Spleen (tissue), 7 donors: ENCODE results near the gene C8A.

Experiments used
- CTCF ChIP-seq, 11 experiments: fragments of 200-600 bp in 7 of 11; fragments of 450-650 bp in 4 of 11; sonication (generic) in 4 of 11; IDR thresholded peaks in 8 of 11; conservative IDR thresholded peaks in 3 of 11; 1 replicate in 7 of 11; 2 replicates in 4 of 11; pipeline versions ENCODE4 v1.4.0 to v1.8.0; 2016 to 2021; ENCODE audit warnings: antibody characterized with exemption in 11 of 11, inconsistent platforms in 4 of 11, mild to moderate bottlenecking in 1 of 11
- POLR2A ChIP-seq, 3 donors: fragments of 450-650 bp; IDR thresholded peaks; one replicate each; pipeline ENCODE4 v1.5.1; 2017; ENCODE audit warnings: antibody characterized with exemption in 3 of 3, mild to moderate bottlenecking in 1 of 3
- POLR2AphosphoS5 ChIP-seq, 3 donors: sonication (generic); formaldehyde crosslinking; IDR thresholded peaks; one replicate each; pipeline ENCODE4 v1.5.1; 2017; ENCODE audit warnings: antibody characterized with exemption in 3 of 3
- donor health status: DM: no; HTN: no; CAD: no; lungs with moderate emphysema.
- donor health status: DM: no; HTN: no; CAD: no.
- donor health status: DM: no; HTN: no; CAD: no.

- TF ChIP-seq CTCF (IDR thresholded peaks at IDR 0.05 in 8 of 11, conservative IDR thresholded peaks at IDR 0.05 in 3 of 11) (no peak), POLR2A (IDR thresholded peaks at IDR 0.05) (no peak), POLR2AphosphoS5 (IDR thresholded peaks at IDR 0.05) (no peak)
Measured at GRCh38 chr1:56863265-56863992, 8.8 kb downstream of the C8A start.
